ENCODE results near the gene SLC50A1.

DNA sequence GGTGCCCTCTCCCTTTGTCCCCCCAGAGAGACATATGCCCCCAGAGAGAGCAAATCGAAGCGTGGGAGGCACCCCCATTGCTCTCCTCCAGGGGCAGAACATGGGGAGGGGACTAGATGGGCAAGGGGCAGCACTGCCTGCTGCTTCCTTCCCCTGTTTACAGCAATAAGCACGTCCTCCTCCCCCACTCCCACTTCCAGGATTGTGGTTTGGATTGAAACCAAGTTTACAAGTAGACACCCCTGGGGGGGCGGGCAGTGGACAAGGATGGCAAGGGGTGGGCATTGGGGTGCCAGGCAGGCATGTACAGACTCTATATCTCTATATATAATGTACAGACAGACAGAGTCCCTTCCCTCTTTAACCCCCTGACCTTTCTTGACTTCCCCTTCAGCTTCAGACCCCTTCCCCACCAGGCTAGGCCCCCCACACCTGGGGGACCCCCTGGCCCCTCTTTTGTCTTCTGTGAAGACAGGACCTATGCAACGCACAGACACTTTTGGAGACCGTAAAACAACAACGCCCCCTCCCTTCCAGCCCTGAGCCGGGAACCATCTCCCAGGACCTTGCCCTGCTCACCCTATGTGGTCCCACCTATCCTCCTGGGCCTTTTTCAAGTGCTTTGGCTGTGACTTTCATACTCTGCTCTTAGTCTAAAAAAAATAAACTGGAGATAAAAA is 48.7 kb upstream of the SLC50A1 start:
- TF ChIP-seq POLR2AphosphoS5 (IDR thresholded peaks at IDR 0.05; ENCODE audit: low read depth, low read length), result no peak
- TF ChIP-seq, protein P1, sequence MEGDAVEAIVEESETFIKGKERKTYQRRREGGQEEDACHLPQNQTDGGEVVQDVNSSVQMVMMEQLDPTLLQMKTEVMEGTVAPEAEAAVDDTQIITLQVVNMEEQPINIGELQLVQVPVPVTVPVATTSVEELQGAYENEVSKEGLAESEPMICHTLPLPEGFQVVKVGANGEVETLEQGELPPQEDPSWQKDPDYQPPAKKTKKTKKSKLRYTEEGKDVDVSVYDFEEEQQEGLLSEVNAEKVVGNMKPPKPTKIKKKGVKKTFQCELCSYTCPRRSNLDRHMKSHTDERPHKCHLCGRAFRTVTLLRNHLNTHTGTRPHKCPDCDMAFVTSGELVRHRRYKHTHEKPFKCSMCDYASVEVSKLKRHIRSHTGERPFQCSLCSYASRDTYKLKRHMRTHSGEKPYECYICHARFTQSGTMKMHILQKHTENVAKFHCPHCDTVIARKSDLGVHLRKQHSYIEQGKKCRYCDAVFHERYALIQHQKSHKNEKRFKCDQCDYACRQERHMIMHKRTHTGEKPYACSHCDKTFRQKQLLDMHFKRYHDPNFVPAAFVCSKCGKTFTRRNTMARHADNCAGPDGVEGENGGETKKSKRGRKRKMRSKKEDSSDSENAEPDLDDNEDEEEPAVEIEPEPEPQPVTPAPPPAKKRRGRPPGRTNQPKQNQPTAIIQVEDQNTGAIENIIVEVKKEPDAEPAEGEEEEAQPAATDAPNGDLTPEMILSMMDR (IDR thresholded peaks at IDR 0.05), result peak; percentile 56
- no peak for TF ChIP-seq REST (IDR thresholded peaks at IDR 0.05; ENCODE audit: insufficient read depth in 1 of 2, low read depth in 2 of 2, low read length in 1 of 2)

Data from Panc1 (cell line).